Activated CD8-positive, alpha-beta memory T cell treated with anti-CD3 and anti-CD28 coated beads for 48 hours (primary cell): Measurements from ENCODE around the gene INTS1.

Source experiments
- DNase-seq, 3 experiments: peaks; one replicate each; pipeline ENCODE4 v3.0.0-alpha.2; 2020; ENCODE audit warnings: low read depth in 2 of 3, low spot score in 2 of 3

Gene INTS1

DNA sequence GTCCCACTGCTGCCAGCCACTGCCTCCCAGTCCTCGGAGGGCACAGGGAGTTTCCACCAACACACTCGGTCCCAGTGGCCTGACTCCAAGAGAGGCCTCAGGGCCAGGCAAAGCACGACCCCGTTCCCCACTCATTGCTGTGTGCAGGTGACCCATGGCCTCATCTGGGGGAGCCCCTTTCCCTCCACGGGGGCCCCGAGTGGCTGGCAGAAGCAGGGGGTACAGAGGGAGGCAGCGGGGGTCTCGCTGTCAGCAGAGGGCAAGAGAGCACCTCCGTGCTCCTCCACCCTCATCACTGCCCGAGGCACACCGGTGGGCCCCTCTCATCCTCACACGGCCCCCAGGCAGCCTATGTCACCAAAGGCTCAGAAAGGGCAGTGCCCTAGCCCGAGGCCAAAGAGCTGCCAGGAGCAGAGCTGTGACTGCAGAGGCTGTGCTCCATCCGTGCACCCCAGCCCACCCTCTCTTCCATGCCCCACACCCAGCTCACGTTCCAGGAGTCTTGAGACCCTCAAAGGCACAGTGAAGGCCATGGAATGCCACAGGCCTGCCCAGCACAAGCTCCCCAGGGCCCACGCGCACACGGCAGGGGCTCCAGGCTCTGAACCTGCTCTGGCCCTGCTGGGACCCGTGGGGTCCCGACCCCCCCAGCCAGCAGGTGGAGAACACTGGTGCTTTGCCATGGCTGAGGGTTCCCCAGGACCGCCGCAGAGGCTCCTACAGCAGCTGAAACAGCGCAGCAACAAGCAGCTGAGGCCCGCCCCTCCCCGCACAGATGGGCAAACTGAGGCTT lies 70.9 kb downstream of the INTS1 start:
- no peak for DNase-seq

DNA sequence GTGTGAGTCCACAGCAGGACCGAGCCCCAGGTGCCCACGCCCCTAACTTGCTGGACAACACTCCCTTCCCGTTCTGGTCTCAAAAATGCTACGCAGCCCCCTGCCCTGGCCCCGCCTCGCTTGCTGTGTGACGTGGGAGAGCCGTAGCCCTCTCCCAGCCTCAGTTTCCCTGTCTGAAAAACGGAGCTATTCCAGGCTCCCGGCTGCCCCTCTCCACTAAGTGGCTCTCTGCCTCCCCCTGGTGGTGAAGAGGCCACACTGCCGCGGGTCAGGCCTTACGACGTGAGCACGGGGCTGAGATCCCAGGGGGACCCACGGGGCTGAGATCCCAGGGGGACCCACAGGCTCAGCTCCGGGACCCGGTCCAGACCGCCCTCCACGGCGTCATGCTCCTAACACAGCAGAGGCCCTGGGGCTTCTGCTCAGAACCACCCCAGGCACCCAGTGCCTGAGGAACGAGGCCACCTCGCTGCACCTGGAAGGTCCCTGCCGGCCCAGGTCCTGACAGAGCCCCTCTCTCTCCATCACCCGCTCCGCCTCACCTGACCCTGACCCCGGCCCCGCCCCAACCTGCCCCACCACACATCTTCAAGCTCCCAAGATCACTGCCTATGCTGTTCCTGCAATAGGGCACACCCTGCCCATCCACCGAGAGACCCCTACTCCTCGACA lies 71.6 kb downstream of the INTS1 start:
- DNase-seq, result peak; percentile 34 to 85 (median 84)

DNA sequence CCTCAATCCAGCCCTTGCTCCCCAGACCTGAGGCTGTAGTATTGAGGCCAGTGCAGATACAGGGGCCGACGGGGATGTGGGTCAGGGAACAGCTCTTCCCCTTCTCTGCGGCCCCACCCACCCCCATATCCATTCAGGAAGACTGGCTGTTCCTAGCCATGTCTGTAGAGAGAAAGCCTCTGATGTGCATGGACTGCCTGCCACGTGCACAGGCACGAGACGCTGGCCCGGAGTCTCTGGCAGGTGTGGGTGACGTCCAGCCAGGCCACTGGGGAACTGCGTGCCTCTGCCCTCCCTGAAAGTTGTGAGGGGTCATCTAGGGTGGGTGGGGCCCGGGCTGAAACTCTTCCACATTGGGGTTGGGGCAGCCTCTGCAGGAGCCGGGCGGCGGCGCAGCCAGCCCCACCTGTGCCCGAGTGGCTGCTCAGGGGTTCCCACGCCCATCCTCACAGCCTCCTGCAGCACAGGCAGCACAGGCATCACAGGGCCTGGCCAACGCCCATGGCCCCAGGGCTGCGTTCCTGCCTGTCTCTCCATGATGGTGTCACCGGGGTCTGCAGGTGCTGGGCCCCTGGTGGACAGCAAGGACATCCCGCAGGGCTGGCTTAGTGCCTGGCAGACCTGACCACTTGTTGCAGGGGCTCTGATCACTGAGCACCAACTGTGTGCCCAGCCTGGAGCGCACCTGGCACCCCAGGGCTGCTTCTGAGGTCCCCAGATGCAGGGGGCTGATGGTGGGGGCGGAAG lies 72.4 kb downstream of the INTS1 start:
- no peak for DNase-seq

DNA sequence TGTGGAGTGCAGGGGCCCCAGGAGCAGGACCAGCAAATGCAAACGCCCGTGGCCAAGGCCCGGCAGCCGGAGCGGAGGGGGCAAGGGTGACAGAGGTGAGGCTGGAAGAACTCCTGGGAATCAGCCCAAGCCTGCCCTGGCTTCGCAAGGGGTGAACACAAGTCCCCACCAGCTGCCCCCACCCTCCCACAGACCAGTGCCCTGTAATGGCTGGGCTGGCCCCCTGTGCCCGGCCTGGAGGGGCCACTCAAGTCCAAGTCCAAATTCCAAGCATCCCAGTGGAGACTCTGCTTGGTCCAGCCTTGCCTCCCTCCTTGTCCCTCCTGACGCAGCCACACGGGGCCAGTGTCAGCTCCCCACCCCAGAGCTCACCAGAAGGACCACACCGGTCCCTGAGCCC lies 73.0 kb downstream of the INTS1 start:
- no peak for DNase-seq

DNA sequence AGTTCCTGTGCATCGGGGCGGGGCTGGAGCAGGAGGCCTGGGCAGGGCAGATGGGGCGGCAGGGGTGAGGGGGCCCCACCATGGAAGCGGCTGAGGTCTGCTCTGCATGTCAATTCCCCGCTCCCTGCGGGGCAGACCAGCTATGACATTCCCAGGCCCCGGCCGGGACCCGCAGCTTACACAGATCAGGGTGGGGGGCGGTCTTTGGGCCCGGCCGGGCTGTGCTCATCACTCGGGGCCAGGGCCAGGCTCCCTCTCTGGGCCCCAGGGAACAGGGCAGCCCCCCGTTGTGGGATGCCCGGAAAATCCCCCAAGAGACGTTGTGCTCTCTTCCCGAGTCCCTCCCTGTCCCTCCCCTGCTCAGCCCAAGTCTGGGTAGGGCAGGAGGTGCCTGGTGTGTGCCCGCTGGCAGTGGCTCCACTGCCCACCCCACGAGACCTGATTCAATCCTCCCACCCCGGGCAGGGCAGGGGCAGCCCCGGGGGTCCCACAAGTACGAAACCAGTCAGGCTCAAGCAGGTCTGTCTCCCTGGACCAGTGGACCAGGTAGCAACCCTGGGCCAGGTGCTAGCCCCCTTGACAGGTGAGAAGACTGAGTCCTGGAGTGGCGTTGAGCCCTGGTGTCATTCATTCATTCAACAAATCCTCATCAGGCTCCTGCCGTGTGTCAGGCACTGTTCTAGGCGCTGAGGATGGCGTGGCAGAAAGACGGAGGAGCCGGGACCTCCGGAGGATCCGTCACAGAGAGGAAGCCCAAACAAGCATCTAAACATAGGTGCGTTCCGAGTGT lies 73.9 kb downstream of the INTS1 start:
- DNase-seq, result no peak

DNA sequence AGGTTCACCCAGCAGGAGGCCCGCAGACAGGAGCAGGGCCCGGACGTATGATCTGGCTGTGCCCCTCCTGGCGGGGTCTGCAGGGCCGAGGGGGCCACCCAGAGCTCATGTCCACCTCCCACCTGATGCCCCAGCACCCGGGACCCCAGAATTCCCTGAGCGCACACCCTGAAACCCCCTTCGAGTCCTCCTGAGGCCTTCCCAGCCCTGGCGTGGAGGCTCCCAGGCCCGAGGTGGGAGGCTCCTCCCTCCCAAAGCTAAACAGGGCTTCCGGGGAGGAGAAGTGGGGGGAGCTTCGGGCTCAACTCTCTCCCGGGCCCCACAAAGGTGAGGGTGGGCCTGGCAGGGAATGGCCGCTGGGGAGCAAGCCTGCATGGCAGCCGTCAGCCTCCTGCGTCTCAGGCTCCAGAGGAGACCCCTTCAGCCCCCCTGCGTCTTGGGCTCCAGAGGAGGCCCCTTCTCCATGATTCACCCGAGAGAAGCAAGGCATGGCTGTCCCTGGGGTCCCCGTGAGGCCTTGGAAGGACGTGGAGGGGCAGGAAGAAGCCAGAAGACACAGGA lies 75.2 kb downstream of the INTS1 start:
- no peak for DNase-seq

DNA sequence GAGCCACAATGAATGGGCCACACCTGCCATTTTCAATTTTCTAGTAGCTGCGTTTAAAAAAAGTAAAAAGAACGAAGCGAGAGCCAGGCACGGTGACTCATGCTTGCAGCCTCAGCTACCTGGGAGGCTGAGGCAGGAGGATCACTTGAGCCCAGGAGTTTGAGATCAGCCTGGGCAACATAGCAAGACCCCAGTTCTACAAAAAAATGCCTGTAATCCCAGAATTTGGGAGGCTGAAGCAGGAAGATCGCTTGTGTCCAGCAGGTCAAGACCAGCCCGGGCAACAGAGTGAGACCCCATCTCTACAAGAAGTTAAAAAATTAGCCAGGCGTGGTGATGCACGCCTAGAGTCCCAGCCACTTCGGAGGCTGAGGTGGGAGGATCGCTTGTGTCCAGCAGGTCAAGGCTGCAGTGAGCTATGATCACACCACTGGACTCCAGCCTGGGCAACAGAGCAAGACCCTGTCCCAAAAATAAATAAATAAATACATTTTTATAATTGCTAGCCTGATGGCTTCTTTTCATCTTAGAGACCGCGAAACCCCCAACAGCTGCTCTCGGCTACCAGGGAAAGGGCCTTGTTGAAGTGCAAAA lies 77.0 kb downstream of the INTS1 start:
- DNase-seq, result no peak

DNA sequence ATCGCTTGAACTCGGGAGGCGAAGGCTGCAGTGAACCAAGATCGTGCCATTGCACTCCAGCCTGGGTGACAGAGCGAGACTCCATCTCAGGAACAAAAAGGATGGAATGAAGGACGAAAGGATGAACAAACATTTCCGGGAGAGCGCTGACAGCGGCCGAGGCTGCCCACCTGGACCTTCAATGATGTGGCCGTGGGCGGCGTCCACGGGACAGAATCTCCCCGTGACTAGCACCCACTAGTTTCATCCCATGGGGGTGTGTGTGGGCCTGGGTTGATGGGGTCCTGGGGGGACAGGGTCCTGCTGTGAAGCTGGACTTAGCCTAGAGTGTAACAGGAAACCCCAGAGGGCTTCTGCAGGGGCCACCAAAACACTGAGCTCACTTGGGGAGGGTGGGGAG lies 77.7 kb downstream of the INTS1 start:
- DNase-seq, result no peak

DNA sequence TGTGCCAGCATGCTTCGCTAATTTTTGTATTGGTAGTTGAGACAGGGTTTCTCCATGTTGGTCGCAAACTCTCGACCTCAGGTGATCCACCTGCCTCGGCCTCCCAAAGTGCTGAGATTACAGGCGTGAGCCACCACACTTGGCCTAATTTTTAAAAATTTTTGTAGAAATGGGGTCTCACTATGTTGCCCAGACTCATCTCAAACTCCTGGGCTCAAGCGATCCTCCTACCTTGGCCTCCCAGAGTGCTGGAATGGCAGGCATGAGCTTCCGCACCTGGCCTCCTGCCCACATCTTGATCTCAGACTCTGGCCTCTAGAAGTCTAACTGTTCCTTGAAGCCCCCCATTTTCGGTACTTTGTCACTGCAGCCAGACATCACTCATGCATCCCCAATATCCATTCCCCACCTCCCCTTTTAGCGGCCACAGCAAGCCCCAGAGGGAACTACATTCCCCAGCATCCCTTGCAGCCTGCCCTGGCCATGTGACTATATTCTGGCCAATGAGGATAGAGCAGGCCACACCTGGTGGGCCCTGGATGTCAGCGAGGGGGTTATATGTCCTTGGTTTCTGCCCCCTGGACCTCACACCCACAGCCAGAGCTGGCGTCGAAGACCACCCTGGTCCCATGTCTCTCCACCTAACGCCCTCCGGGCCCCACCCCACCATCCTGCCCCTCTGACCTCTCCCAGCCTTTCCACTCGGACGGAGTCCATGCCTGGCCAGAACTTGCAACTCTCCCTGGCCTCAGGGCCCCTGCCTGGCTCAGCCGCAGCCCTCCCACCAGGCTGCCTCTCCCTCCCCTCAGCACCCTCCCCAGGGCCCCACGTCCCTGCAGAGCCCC lies 78.7 kb downstream of the INTS1 start:
- no peak for DNase-seq

DNA sequence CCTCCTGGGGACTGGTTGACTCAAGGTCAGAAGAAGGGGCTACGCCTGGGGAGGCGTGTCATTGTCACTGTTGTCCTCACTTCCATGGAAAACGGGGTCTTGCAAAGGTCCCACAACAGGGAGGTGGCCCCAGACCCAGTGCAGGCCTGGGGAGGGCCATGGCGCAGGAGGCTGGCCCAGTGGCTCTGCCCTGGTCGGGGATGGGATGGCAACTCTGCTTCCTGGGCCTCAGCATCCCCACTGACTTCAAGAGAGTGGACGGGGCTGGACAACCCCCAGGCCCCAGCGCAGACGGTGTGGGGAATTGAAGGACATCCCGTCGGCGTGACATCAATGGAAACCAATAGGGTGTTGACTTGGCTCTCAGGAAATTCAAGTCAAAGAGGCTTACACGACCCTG lies 80.1 kb downstream of the INTS1 start:
- no peak for DNase-seq

DNA sequence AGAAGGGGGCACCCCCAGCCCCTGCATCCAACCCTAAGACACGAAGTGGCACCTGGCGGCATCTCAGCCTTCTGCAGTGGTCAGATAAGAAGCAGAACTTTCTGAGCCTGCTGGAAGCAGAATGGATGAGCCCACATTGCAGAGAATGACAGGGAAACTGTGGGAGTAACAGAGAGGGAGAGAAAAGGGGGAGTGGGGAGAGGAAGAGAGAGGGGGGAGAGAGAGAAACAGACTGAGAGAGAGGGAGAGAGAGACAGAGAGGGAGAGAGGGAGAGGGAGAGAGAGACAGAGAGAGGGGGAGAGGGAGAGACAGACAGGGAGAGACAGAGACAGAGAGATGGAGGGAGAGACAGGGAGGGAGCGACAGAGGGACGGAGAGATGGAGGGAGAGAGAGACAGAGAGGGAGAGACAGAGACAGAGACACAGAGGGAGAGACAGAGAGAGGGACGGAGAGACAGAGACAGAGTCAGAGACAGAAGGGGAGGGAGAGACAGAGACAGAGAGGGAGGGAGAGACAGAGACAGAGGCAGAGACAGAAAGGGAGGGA lies 80.9 kb downstream of the INTS1 start:
- DNase-seq, result no peak

DNA sequence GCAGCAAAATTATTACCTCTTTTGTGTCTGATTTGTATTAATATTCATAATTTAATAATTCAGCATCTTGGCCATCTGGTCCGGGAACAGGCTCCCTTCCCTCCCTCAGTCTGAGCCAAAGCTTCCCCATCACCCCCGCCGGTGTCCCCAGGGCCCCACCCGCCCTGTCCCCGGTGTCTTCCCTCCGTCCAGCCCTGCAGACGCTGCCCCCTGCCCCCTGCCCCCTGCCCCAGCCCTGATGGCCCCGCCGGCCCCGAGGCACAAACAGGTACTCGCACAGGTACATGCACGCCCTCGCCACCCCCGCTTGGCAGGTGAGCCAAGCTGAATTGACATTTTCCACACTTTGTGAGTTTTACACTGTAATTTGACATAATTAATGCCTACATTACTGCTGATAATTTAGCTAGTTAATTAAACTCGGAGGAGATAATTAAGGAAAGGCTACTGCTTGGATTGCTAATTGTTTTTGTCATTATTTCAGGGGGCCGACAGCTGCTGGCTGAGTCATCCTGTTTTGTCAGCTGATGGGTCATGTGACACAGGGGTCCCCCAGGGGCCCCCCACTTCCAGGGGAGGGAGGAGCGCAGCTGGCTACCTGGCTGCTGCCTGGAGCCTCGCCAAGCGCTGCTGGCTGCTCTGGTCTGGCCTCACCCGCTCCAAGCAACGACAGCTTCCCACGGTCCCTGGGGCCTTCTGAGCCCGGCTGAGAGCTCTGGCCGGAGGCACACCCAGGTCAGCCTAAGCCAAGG lies 81.5 kb downstream of the INTS1 start:
- no peak for DNase-seq

DNA sequence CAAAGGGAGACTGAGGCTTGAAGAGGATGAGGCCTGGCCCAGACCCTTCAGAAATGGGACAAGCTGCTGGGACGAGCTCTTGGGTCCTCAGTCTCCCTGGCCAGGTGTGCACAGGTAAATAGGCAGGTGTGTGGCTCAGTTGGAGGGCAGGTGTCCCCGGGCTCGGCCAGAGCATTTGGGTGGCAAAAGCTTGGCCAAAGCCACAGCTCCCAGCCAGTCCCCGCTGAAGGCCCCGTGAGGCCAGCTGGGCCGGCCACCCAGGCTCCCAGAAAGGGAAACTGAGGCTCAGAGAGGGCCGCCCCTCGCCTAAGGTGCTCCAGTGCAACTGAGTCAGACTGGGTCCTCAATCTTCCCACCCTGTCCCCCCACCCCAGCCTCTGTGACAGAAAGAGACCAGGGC lies 82.2 kb downstream of the INTS1 start:
- DNase-seq, result no peak

DNA sequence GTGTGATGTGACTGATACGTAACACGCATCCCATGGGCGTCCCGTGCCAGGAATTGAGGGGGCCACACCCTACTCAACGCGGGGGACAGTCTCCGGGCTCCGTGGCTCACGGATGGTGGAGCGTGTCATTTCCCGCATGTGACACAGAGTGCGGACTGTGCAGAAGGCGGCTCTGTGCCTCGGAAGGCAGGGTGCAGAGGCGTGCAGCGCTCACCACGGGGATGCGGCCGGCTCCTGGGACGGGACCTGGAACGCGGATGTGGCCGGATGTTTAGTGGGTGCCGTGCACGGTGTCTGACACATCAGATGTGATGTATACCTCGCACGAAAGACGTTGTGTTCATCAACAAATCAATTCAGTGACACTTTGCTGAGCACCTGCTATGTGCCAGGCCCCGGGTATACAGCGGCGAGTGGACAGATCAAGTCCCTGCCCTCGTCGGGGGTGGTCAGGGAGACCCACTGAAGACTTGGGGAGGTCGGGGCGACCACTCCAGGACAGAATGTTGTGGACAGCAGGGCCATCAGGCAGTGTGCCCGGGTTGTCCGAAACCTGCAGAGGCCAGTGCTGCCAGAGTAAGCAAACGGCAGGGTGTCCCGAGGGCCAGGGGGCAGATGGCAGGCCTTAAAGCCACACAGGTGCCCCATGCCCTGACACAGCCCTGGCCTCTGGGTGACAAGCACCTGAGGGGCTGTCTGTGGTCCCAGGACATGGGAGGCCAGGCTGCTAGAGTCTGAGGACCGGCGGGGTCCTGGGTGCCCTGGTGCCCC lies 83.0 kb downstream of the INTS1 start:
- DNase-seq, result no peak
